Mesothelial cell of epicardium (in vitro differentiated cells): Measurements from ENCODE around the gene MROH7. TPM values are rescaled to one million over a fixed set of nuclear protein-coding genes. Genes with fewer than 3 reads are reported as not detected.

Source experiments
- DNase-seq, 2 experiments: peaks; one replicate each; pipeline ENCODE4 v3.0.0; 2021; ENCODE audit warnings: low spot score in 2 of 2; ENCODE audit not compliant: unreplicated experiment in 2 of 2
- H3K27ac Mint-ChIP-seq: 2 replicates; pipeline ENCODE4 v1.8.0; 2021; ENCODE audit warnings: mixed read lengths
- H3K27me3 Mint-ChIP-seq: 2 replicates; pipeline ENCODE4 v1.8.0; 2021; ENCODE audit warnings: low read depth, mixed read lengths
- H3K36me3 Mint-ChIP-seq: 2 replicates; pipeline ENCODE4 v1.8.0; 2021; ENCODE audit warnings: mixed read lengths
- H3K4me1 Mint-ChIP-seq: 2 replicates; pipeline ENCODE4 v1.8.0; 2021; ENCODE audit warnings: mixed read lengths
- H3K4me3 Mint-ChIP-seq: 2 replicates; pipeline ENCODE4 v1.8.0; 2021; ENCODE audit warnings: mild to moderate bottlenecking, moderate library complexity, mixed read lengths
- H3K9me3 Mint-ChIP-seq: 2 replicates; pipeline ENCODE4 v1.8.0; 2021; ENCODE audit warnings: mixed read lengths
- total RNA-seq: library from RNA; stranded (reverse); gene quantifications from 3 replicates; pipeline ENCODE4 v1.2.1, GENCODE V29; 2021
- TF ChIP-seq, protein P1 (sequence below): fragments of 200-600 bp; sonication (generic); IDR thresholded peaks from one replicate; pipeline ENCODE4 v1.5.0; 2021; ENCODE audit warnings: antibody characterized with exemption; ENCODE audit not compliant: unreplicated experiment

MROH7 gene
- total RNA-seq, 1 donor from 2014 or later: 4.3 TPM

DNA sequence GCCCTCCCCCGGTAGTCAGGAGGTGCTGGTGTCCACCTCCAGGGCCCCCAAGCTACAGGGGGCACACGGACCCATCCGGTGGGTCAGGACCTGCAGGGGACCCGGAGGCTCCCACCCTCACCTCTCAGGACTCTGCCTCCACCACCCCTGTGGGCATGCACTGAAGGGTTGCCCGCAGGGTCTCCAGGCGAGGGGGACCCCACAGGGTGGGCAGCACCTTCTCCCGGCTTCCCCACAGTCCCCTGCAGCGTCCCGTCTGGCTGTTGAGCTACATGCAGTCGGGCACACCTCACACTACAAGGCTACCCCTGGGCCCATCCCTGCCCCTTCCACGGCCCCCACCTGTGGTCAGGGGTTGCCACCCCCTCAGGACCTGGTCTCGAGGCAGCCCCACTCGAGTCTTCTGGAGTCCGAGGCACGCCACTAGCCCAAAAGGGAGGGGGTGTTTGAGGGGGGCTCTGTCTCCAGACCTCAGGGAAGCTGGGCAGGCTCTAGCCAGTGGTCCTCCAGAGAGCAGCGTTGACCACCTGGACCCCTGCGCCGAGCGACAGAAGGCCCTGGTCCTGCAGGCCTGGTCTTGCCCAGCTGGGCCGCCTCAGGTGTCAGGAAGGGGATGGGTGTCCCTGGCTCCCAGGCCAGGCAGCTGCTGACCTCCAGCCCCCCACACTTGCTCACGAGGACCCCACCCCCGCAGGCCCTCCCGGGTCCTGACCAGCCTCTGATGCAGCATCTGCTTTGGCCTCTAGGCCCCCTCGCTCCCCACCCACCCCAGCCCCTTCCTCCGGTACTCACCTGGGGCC lies 113.1 kb downstream of the MROH7 start:
- DNase-seq: no peak
- Mint-ChIP-seq H3K9me3 (no peaks in the 10 kb centered on the region), H3K4me1 (no peaks in the 10 kb centered on the region), H3K27ac (no peak overlapping the region), H3K36me3 (peaks cover 7% of the 10 kb centered on the region), H3K4me3 (no peak overlapping the region), H3K27me3 (peaks cover 2% of the 10 kb centered on the region)
- TF ChIP-seq, protein P1, sequence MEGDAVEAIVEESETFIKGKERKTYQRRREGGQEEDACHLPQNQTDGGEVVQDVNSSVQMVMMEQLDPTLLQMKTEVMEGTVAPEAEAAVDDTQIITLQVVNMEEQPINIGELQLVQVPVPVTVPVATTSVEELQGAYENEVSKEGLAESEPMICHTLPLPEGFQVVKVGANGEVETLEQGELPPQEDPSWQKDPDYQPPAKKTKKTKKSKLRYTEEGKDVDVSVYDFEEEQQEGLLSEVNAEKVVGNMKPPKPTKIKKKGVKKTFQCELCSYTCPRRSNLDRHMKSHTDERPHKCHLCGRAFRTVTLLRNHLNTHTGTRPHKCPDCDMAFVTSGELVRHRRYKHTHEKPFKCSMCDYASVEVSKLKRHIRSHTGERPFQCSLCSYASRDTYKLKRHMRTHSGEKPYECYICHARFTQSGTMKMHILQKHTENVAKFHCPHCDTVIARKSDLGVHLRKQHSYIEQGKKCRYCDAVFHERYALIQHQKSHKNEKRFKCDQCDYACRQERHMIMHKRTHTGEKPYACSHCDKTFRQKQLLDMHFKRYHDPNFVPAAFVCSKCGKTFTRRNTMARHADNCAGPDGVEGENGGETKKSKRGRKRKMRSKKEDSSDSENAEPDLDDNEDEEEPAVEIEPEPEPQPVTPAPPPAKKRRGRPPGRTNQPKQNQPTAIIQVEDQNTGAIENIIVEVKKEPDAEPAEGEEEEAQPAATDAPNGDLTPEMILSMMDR: no peak

DNA sequence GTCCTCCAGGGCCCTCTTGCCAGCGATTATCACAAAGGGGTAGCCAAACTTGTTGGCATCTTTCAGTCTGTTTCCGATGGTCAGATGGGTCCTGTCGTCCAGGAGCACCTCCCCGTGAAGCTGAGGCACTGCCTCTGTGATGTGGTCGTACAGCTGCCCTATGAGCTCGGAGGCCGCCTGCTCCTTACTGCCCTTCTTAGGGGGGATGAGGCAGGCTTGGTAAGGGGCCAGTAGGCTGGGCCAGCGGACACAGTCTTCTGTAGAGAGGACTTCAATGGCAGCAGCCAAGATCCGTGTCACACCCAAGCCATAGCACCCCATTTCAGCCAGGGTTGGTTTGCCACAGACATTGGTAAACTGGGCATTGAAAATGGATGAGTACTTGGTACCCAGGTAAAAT lies 116.2 kb downstream of the MROH7 start:
- peaks cover 7% of the 10 kb centered on the region for H3K36me3 Mint-ChIP-seq
- H3K9me3 Mint-ChIP-seq: no peaks in the 10 kb centered on the region
- H3K4me3 Mint-ChIP-seq: no peak overlapping the region
- H3K27ac Mint-ChIP-seq: no peak overlapping the region
- no peaks in the 10 kb centered on the region for H3K27me3 Mint-ChIP-seq
- DNase-seq: no peak
- TF ChIP-seq, protein P1: no peak
- H3K4me1 Mint-ChIP-seq: peaks cover 3% of the 10 kb centered on the region

DNA sequence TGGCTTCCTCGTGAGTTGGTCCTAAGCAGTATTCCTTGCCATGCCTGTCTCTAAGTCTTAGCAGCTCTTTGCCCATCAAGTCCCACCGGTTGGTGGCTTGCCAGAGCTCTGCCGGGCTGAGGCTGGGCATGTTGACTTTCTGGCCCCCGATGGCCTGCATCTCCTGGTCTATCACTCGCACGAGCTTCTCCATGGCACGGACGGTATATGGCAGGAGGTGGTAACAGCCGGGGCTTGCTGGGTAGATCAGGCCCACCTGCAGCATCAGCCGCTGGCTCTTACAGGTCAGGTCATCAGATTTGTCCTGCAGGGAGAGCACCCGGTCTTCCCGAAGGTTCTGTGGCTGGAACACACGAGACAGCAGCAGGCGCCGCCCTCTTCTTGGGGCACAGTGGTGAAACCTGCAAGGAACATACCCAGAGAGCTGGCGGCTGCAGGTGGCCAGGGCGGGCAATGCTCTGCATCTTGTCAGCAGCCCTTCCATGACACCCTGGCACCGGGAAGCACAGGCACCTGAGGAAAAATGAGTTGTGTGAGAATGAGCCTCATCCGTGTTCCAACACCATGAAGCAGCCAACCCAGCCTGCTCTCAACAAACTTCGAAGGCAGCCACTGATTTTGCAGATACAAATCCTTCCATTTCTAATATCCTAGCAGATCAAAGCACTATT lies 117.2 kb downstream of the MROH7 start:
- H3K27ac Mint-ChIP-seq: no peak overlapping the region
- no peak overlapping the region for H3K4me3 Mint-ChIP-seq
- H3K9me3 Mint-ChIP-seq: no peaks in the 10 kb centered on the region
- H3K4me1 Mint-ChIP-seq: peaks cover 12% of the 10 kb centered on the region
- no peak for DNase-seq
- peaks cover 7% of the 10 kb centered on the region for H3K36me3 Mint-ChIP-seq
- TF ChIP-seq, protein P1: no peak
- H3K27me3 Mint-ChIP-seq: no peaks in the 10 kb centered on the region

Other genes starting within 250 kb of the MROH7 start
- 171 to 188 TPM (median 172 TPM) in 3 replicates for gene SSBP3, start 235.4 kb upstream of the MROH7 start, total RNA-seq
- gene ACOT11, start 93.6 kb upstream of the MROH7 start, total RNA-seq: 8.3 to 10.3 TPM (median 8.9 TPM) in 3 replicates
- gene FAM151A, start 18.3 kb upstream of the MROH7 start, total RNA-seq: not detected in 3 replicates
- gene TTC4, start 74.1 kb downstream of the MROH7 start, total RNA-seq: 20.2 to 23.0 TPM (median 20.5 TPM) in 3 replicates
- gene PARS2, start 122.7 kb downstream of the MROH7 start, total RNA-seq: 6.4 to 7.7 TPM (median 7.0 TPM) in 3 replicates
- 1.2 to 1.6 TPM (median 1.3 TPM) in 3 replicates for gene TTC22, start 159.5 kb downstream of the MROH7 start, total RNA-seq
- 92.5 to 96.4 TPM (median 92.7 TPM) in 3 replicates for gene DHCR24, start 245.4 kb downstream of the MROH7 start, total RNA-seq